Frontal cortex (tissue), 4 donors: ENCODE results near the gene RASSF7. TPM values are rescaled to one million over a fixed set of nuclear protein-coding genes. Genes with fewer than 3 reads are reported as not detected.
A peak's percentile ranks its signal among the peaks of the same experiment; 100 is the strongest.

Source experiments
- DNase-seq, 2 donors: peaks; one replicate each; pipeline ENCODE4 v3.0.0; 2012; ENCODE audit warnings: low spot score in 2 of 2
- FAIRE-seq: peaks from 2 replicates; lab custom pipeline; 2012; peaks lifted over from hg19 to GRCh38; lab: Jason Lieb, UNC
- total RNA-seq: library from RNA; depleted of rRNA; stranded (reverse); fragments of >200 nt; gene quantifications from one replicate; pipeline ENCODE4 v1.2.3, GENCODE V29; 2014
- donor health status: control.
- donor health status: control.
- donor health status: control.

Gene RASSF7
- total RNA-seq, 1 donor from 2014 or later, result 2.0 TPM

DNA sequence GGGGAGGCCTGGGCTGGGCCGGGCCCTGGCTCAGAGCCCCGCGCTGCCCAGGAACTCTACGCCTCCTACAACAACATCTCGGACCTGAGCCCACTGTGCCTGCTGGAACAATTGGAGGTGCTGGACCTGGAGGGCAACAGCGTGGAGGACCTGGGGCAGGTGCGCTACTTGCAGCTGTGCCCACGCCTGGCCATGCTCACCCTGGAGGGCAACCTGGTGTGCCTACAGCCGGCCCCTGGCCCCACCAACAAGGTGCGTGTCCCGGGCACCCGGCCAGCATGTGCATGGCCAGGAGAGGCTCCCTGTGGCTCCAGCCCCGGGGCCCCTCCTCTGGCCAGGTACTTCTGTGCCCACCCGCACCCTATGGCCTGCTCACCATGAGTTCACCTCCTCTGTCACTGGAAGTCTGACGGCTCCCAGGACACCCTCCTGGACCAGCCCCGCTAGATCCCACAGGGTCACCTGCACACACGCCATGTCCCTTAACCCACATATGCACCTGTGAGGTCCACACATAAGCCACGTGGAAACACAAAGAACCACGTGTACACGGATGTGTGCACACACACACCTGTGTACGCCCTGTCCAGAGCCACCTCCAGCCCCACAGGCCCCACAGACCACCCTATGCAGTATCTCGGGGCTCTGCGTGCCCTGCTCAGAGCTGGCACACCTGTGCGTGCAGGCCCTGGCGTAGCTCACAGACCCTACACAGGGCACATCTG, 10.6 kb upstream of the RASSF7 start:
- DNase-seq (no peak), FAIRE-seq (no peak)

DNA sequence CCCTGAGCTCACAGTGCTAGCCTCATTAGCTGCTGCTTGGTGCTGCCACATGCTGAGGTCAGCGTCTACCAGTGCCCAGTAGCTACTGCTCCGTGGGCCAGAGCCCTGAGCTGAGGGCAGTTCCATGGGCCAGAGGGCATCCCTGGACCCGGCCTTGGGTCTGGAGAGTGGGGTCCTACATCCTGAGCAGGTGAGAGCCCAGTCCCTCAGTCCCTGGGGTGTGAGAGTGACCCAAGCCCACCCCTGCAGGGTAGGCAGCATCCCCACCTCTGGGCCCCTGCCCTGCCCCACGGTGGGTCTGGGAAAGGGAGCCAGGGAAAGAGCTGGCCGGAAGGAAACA, 10.1 kb upstream of the RASSF7 start:
- DNase-seq (no peak), FAIRE-seq (no peak)

DNA sequence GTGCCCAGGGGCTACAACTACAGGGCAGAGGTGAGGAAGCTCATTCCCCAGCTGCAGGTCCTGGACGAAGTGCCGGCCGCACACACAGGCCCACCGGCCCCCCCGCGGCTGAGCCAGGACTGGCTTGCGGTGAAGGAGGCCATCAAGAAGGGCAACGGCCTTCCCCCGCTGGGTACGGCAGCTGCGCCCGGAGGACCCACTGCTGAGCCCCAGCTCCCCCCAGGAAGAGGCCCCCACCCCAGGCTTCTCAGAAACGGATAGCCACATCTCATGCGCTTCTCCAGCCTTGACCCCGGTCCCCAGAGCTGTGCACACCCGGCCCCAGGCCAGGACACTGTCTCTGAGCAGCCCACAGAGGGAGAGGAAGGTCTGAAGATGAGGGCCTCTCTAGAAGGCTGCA, 9.6 kb upstream of the RASSF7 start:
- FAIRE-seq, result no peak
- no peak for DNase-seq

DNA sequence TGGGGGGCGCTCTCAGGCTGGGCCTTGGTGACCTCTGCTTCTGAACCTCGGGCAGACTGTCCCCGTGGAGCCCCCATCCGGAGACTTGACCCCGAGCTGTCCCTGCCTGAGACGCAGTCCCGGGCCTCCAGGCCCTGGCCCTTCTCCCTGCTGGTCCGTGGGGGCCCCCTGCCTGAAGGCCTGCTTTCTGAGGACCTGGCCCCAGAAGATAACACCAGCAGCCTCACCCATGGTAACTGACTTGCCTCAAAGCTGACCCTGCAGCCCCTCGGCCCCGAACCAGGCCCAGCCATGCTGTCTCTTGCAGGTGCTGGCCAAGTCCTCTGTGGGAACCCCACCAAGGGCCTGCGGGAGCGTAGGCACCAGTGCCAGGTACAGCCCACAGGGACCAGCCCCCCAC, 9.2 kb upstream of the RASSF7 start:
- DNase-seq, result no peak
- no peak for FAIRE-seq

DNA sequence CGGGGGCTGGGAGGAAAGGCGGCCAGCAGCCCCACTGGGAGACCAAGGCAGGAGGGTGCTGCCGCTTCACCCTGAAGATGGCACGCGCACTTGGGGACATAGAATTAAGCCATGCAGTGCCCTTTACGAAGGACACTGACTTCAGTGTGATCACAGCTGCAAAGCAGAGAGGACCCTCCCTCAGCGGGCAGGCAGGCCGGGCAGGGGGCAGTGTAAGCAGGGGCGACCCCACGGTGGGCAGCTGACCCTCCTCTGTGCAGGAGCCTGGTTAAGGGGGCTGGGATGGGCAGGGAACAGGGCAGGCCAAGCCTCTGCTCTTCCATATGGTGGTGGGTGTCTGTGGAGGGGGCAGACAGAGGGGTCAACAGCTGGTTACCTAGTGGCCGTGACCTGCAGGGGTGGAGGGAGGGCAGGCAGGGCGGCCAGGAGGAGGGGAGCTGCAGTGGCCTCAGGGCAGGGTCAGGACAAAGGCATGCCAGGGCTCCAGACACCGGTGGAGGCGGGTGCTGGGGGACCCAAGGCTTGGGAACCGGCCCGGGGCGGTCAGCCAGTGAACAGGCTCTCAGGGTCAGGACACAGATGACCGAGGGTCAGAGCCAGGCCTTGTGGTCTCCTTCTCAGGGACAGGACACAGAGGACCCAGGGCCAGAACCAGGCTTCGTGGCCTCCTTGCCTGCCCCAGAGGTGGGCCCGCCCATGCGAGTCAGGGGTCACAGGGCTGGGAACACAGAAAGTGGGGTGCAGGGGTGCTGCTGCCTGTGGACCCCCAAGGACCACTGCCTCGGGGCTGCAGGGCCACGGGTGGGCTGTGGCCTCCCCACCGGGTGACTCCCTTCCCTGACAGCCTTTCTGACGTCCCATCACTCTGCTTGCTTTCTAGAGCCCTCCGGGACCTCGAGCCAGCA, 7.4 kb upstream of the RASSF7 start:
- DNase-seq, result no peak
- FAIRE-seq, result no peak

DNA sequence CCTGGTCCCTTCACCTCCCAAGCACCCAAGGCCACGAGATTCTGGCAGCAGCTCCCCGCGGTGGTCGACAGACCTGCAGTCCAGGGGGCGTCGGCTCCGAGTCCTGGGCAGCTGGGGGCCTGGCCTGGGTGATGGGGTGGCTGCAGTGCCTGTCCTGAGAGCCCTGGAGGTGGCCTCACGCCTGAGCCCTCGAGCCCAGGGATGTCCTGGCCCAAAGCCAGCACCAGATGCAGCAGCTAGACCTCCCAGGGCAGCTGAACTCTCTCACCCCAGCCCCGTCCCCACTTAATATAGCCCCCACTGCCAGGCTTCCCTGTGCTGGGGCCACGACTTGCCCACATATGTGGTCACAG, 6.8 kb upstream of the RASSF7 start:
- no peak for FAIRE-seq
- no peak for DNase-seq

DNA sequence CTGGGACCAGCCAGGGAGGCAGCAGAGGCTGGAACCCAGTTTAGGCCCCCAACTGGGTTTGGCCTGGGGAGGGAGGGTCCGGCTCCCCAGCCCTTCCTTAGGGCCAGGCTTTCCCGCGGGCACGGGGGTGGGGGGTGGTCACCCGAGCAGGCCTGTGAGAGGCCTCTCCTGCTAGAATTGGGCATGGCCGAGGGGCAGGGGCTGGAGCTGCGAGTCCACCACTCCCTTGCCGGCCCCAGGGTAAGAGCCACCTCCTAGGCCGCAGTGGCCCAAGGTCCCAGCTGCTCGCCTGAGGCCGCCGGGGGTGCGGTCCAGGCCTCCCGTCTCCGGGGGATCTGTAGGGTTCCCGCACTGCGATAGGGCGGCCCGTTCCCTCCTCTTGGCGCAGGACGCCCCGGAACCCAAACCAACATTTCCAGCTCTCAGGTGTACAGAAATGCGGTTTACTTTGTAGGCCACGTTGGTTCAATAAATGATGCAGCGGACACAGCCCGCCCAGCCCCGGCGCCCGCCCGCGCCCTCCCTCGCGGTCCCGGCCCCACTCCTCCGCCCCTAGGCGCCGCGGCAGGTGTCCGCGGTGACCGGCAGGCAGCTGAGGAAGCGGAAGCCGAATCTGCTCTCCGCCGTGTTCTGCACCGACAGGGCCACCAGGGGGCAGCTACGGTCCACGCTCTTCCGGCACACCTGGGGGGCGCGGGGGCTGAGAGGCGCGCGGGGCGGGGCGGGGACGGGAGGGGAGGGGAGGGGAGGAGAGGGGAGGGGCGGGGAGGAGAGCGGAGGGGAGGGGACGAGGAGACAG, 6.1 kb upstream of the RASSF7 start:
- no peak for FAIRE-seq
- DNase-seq, result peak; percentile 79 to 86

DNA sequence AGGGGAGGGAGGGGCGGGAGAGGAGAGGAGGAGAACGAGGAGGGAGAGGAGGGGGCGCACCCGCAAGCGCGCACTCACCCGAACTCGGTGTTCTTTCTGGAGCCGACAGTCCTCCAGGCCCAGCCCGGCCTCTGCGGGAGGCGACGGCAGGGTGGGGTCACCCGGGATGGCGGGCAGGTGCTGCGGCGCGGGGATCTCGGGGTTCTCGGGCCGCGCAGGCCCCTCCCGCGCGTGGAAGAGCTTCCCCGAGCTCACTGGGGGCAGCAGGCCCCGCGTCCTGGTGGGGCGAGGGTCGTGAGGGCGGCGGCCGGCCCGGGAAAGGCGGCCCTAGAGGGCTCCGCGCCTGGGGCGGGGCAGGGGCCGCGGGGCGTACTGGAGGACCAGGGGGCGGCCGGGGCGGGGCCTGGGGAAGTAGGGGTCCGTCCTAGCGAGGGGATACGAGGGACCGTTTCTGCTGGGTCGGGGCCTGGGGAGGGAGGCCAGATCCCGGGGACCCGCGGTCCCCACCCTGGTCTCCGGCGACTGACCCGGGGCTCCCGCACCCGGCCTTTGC, 5.5 kb upstream of the RASSF7 start:
- no peak for FAIRE-seq
- DNase-seq, result no peak

DNA sequence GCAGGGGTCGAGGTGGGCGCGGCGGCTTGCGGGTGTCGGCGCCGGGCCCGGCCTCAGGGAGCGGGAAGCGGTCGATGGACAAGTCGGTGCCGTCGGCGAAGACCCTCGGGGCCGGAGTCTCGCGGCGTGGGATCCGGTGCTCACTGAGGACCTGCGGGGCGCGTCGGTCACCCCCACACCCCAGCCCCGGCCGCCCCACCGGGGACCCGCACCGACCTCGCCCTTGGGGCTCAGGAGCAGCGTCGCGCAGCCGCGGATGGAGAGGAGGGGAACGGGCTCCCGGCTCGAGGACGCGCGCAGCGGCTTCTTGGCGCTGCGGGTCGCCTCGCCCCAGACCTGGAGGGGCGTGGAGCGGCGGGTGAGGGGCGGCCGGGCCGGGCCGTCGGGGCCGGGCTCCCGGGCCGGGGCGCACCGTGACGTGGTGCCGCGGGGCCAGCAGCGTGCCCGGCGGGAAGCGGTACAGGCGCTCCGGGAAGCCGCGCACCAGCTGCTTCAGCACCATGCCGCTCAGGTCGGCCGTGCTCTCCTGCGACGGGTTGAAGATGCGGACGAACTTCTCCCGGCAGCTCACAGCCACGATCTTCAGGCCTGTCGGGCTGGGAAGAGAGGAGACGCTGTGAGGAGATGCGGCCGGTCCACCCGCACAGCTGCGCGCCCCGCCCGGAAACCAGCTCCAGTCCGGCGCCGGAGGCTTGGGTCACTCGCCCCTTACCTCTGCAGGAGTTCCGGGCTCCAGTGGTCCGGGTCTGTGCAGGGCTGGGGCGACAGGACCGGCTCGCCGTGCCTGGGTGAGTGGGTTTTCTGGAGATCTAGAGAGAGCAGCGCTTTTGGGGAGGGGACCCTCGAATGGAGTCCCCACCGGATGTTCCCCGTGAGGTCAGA, 4.7 kb upstream of the RASSF7 start:
- DNase-seq, result no peak
- no peak for FAIRE-seq

DNA sequence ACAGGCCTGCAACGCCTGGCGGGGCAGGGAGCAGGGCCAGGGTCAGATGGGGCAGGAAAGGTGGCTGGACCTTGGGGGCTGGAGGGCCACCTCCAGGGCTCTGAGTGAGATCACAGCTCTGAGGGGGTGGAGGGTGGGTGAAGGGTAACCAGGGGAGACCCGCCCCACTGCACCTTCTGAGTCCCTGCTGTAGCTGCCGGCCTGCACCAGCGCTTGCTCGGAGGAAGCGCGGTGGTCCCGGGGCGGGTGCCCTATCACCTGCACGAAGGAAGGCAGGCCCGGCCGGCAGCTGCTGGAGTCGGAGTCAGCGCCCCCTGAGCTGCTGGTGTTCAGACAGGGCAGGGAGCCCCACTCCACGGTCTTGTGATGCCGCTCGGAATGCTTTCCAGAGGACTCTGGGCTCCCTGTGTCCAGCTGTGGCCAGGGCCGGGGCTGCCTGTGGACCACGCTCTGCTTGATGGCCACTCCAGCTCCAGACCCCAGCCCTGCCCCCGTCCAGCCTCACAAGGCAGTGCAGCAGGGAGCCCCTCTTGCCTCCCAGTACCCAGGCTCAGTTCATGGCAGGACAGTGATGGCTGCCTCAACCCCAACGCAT, 4.0 kb upstream of the RASSF7 start:
- no peak for DNase-seq
- FAIRE-seq, result no peak

DNA sequence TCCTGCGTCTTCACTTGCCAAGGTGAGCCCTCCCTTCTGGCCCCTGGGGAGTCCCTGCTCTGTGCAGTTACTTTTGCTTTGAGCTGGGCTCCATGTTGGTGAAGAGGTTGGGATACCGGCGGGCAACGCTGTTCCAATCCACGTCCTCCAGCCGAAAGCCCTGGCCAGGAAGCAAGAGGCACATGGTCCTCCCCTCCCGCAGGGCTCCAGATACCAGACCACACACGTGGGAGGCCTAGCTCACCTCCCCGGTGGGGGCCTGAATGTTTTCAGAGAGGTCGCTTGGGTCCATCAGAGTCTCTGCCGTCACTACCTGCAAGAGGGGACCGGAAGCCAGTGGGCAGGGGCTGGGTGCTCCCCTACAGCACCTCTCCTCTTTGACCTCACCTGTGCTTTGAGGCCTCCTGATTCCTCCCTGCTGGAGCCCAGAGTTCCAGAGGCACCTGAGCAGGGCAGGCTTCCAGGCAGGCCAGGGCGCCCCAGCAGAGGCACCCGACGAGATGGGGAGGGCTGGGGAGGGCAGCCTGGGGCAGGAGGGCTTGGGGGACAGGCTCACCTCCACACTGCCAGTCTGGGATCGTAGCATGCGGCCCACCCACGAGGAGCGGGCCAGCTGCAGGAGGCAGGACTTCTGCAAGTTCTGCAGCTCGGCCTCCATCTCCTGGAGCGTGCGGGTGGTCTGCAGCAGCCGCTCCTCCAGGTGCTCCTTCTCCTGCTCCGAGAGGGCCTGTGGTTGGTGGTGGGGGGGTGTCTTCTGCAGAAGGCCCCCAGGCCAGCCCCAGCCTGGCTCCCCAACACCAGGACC, 3.2 kb upstream of the RASSF7 start:
- DNase-seq (no peak), FAIRE-seq (no peak)

DNA sequence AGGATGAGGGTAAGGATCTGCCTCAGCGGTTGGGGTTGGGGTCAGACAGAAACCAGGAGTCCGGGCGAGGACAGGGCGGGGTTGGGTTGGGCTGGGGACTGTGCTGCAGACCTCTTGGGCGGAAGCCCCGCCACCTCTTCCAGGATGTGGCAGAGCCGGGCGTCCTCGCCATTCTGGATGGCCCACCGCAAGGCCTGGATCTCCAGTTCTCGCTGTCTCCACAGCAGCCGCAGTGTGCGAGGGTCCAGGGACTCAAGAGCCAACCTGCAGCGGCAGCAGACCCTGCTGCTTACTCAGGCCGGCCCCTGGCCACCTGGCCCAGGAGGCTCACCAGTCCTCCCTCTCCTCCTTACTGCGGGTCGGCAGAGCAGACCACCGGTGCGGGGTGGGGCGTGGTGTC, 2.3 kb upstream of the RASSF7 start:
- DNase-seq, result no peak
- FAIRE-seq, result no peak

DNA sequence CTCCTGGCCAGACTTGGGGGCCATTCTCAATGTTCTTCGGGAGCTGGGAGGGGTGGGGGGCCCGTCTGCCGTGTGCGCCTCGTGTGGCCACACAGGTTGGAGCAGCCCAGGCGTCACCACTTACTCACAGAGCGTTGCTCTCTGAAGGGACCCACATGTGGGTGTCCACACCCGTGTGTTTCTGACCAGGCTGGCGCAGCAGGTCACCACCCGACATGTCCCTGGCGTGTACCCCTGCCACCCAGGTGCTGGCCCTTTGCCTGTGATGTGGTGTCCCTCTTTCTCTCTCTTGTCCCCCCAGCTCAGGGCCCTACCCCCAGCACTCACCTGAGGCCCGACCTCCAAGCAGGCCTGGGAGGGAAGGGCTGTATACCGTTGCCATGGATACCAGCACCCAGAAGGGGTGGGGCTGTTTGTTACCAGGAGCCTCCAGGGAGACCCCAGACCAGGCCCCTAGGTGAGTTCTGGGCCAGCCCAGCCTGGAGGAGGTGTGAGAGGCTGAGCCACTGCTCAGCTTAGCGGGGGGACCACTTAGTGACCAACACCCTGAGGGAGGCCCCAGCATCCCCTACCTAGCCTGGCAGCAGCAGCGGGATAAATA, 1.6 kb upstream of the RASSF7 start:
- DNase-seq (no peak), FAIRE-seq (no peak)

DNA sequence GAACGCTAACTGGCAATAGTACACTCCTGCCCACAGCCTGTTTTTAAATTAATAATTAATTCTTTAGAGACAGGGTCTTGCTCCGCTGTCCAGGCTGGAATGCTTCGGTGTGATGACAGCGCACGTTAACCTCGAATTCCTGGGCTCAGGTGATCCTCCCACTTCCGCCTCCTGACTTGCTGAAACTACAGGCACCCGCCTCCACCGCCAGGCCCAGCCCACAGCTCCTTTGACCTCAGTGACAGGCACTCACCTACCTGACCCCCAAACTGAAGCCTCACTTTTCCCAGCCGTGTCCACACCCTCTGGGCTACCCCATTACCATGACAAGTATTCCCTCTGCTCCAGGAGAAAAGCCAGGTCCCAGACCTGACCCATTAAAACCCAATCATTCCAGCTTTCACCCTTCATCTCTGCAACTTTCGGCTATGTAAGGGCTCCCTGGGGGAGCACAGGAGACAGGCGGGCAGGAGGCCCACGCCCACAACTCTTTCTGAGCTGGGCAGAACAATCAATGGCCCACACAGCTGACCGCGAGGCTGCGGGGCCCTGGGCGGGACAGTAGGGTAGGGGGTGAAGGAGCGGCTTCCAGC, 962 bp upstream of the RASSF7 start:
- FAIRE-seq (no peak), DNase-seq (no peak)

DNA sequence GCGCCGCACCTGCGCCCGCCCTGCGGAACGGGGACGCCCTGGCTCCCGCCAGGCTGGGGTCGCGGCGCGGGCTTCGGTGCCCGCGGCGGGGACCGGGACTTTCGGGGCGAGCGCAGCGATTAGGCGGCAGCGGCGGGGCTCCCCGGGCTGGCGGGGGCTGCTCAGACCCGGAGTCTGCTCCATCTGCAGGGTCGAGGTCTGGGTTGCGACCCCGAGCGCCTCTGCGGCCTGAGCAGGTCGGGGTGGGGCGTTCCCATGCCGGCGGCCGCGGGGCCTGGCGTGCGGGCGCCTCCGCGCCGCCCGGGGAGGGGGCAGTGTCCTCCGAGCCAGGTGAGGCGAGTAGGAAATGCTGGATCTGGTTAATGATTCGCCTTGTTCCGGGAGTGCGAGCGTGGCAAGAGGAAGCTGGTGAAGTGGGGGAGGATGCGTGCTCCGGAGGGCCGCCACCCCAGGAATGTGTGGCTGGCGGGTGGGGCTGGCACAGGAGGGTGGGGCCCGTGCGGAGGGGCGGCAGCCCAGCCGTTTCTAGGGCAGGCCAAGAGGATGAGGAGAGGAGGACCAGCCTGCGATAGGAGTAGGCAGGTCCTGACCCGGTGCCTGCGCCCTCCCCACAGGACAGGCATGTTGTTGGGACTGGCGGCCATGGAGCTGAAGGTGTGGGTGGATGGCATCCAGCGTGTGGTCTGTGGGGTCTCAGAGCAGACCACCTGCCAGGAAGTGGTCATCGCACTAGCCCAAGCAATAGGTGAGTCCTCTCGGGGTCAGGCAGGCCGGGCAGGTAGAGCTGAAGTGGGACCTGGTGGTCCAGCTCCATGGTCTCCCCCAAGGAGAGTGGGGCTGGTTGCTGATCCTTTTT, 606 bp downstream of the RASSF7 start:
- peak in 1 of 2 donors; percentile 54 for DNase-seq
- no peak for FAIRE-seq

DNA sequence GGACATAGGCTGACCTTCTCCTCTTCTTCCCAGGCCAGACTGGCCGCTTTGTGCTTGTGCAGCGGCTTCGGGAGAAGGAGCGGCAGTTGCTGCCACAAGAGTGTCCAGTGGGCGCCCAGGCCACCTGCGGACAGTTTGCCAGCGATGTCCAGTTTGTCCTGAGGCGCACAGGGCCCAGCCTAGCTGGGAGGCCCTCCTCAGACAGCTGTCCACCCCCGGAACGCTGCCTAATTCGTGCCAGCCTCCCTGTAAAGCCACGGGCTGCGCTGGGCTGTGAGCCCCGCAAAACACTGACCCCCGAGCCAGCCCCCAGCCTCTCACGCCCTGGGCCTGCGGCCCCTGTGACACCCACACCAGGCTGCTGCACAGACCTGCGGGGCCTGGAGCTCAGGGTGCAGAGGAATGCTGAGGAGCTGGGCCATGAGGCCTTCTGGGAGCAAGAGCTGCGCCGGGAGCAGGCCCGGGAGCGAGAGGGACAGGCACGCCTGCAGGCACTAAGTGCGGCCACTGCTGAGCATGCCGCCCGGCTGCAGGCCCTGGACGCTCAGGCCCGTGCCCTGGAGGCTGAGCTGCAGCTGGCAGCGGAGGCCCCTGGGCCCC, 1.4 kb downstream of the RASSF7 start:
- no peak for FAIRE-seq
- DNase-seq, result no peak
